Kidney epithelial cell (primary cell): Measurements from ENCODE around the gene NDST1. TPM values are rescaled to one million over a fixed set of nuclear protein-coding genes. Genes with fewer than 3 reads are reported as not detected.

Experiments
- DNase-seq: peaks from one replicate; pipeline ENCODE4 v3.0.0-alpha.2; 2010; ENCODE audit warnings: low read depth
- H3K27me3 ChIP-seq: 2 replicates; pipeline ENCODE4 v1.6.0; 2011; ENCODE audit warnings: low read length; ENCODE audit not compliant: control insufficient read depth, insufficient read depth
- H3K36me3 ChIP-seq: 2 replicates; pipeline ENCODE4 v1.5.1; 2011; ENCODE audit warnings: low read length; ENCODE audit not compliant: control insufficient read depth, insufficient read depth
- H3K4me3 ChIP-seq: 2 replicates; pipeline ENCODE4 v1.5.1; 2011; ENCODE audit warnings: low read depth, mild to moderate bottlenecking, control low read depth, low read length
- total RNA-seq: library from RNA; depleted of rRNA; stranded (reverse); fragments of >200 nt; gene quantifications from 2 replicates; pipeline ENCODE4 v1.2.3, GENCODE V29; 2015
- TF ChIP-seq, protein P1 (sequence below): IDR thresholded peaks from 2 replicates; pipeline ENCODE4 v1.5.1; 2011; ENCODE audit warnings: mild to moderate bottlenecking, moderate library complexity, low read length, control low read depth, inconsistent platforms; ENCODE audit not compliant: insufficient read depth, poor library complexity, severe bottlenecking

Gene NDST1
- total RNA-seq, 1 donor from 2014 or later: 192 TPM

DNA sequence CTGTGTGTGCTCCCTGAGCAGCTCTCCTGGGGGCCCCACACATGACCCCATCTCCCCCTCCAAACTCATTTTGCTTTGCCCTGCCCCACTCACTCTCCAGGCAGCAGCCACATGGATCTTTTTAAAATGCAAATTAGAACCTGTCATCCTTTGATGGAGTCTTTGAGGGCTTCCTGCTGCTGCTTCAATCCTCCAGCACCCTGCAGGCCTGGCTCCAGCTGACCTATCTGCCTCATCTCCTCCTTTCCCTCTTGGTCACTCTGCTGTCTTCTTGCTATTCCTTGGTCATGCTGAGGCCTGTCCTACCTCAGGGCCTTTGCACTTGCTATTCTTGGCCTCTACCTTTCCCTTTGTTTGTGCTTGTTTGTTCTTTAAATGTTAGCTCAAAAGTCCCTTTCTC is 17.9 kb downstream of the NDST1 start:
- no peak for DNase-seq
- H3K27me3 ChIP-seq: no peaks in the 10 kb centered on the region
- TF ChIP-seq, protein P1, sequence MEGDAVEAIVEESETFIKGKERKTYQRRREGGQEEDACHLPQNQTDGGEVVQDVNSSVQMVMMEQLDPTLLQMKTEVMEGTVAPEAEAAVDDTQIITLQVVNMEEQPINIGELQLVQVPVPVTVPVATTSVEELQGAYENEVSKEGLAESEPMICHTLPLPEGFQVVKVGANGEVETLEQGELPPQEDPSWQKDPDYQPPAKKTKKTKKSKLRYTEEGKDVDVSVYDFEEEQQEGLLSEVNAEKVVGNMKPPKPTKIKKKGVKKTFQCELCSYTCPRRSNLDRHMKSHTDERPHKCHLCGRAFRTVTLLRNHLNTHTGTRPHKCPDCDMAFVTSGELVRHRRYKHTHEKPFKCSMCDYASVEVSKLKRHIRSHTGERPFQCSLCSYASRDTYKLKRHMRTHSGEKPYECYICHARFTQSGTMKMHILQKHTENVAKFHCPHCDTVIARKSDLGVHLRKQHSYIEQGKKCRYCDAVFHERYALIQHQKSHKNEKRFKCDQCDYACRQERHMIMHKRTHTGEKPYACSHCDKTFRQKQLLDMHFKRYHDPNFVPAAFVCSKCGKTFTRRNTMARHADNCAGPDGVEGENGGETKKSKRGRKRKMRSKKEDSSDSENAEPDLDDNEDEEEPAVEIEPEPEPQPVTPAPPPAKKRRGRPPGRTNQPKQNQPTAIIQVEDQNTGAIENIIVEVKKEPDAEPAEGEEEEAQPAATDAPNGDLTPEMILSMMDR: no peak
- H3K36me3 ChIP-seq: peaks cover 1% of the 10 kb centered on the region
- no peak overlapping the region for H3K4me3 ChIP-seq

DNA sequence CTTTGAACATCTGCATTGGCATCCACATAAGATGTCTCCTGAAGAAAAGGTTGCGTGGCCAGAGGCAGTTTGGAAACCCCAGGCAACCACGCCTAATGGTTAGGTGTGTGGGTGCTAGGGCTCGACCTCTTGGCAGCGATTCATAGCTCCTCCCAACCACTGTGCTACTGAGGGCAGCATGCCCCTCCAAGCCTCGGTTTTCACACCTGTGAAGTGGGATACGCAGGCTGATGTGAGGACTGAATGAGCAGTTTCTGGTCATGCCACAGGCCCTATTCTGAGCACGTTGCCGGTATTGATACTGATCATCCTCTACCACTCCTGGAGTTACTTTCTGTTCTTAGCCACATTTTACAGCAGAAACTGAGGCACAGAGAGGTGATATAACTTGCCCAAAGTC is 19.1 kb downstream of the NDST1 start:
- H3K27me3 ChIP-seq: no peaks in the 10 kb centered on the region
- no peak for DNase-seq
- TF ChIP-seq, protein P1: no peak
- H3K36me3 ChIP-seq: peaks cover 1% of the 10 kb centered on the region
- H3K4me3 ChIP-seq: no peak overlapping the region

DNA sequence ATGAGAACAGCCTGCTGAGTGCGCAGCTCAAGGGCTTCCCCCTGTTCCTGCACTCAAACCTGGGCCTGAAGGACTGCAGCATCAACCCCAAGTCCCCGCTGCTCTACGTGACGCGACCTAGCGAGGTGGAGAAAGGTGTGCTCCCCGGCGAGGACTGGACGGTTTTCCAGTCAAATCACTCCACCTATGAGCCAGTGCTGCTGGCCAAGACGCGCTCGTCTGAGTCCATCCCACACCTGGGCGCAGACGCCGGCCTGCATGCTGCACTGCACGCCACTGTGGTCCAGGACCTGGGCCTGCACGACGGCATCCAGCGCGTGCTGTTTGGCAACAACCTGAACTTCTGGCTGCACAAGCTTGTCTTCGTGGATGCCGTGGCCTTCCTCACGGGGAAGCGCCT is 19.9 kb downstream of the NDST1 start:
- no peak for DNase-seq
- peaks cover 1% of the 10 kb centered on the region for H3K36me3 ChIP-seq
- no peaks in the 10 kb centered on the region for H3K27me3 ChIP-seq
- no peak overlapping the region for H3K4me3 ChIP-seq
- TF ChIP-seq, protein P1: no peak

DNA sequence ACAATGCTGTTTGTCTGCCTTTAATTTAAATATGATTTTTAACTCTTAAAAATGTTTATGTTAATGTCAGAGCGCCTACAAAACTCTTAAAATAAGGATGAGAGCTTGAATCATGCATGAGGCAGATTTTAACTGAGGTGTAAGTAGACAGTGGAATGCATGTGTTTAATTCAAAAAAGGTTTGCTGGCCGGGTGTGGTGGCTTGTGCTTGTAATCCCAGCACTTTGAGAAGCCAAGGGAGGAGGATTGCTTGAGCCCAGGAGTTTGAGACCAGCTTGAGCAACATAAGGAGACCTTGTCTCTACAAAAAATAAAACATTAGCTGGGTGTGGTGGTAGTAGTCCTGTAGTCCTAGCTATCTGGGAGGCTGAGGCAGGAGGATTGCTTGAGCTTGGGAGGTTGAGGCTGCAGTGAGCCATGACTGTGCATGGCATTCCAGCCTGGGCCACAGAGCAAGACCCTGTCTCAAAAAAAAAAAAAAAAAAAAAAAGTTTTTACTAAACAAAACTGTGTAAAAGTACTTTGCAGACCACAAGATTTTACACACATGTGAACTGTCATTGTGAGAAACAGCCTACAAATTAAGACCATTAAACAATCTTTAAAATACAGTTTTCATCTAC is 21.1 kb downstream of the NDST1 start:
- no peak for DNase-seq
- Histone ChIP-seq H3K27me3 (no peaks in the 10 kb centered on the region), H3K36me3 (peaks cover 1% of the 10 kb centered on the region), H3K4me3 (no peak overlapping the region)
- TF ChIP-seq, protein P1: no peak

DNA sequence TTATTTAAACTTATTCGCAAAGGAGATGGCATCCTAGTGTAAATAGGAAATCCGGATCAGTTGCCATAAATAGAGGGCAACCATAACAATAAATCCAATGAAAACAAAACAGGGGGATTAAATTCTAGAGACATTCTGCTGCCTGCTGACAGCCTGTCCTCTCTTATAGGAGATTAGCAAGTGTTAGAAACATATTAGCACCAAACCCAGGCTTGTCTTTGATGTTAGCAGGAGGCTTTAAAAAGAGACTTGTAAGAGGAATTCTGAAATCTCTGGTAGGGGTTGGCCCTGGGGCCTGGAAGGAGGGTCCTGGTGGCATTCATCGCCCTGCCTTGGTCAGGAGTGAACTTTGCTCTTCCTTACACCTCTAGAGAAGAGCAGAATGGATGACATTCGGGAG is 21.6 kb downstream of the NDST1 start:
- no peak for DNase-seq
- Histone ChIP-seq H3K27me3 (no peaks in the 10 kb centered on the region), H3K36me3 (peaks cover 1% of the 10 kb centered on the region), H3K4me3 (no peak overlapping the region)
- TF ChIP-seq, protein P1: no peak

DNA sequence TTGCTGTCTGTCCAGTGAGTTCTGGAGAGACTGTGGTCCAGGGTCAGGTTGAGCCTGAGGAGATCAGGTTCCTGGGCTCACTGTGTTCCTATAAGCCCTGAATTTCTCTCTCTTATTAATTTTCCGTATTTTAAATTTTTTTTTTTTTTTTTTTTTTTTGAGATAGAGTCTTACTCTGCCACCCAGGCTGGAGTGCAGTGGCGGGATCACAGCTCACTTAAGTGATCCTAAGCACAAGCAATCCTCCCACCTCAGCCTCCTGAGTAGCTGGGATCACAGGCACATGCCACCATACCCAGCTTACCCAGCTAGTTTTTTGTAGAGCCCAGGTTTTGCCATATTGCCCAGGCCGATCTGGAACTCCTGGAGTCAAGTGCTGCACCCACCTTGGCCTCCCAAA is 22.5 kb downstream of the NDST1 start:
- H3K27me3 ChIP-seq: no peaks in the 10 kb centered on the region
- DNase-seq: no peak
- H3K4me3 ChIP-seq: no peak overlapping the region
- TF ChIP-seq, protein P1: no peak
- H3K36me3 ChIP-seq: peaks cover 1% of the 10 kb centered on the region
